KMS-11 (cell line): ENCODE results near the gene ITIH4.

Experiments used
- H2AFZ ChIP-seq: fragments of 200-600 bp; sonication (generic); 2 replicates; pipeline ENCODE4 v1.6.1; 2016; ENCODE audit warnings: antibody characterized with exemption, mixed run types, low read depth
- H3K27ac ChIP-seq: fragments of 200-600 bp; sonication (generic); 2 replicates; pipeline ENCODE4 v1.6.1; 2016; ENCODE audit warnings: mild to moderate bottlenecking, mixed run types
- H3K27me3 ChIP-seq: fragments of 200-600 bp; sonication (generic); 2 replicates; pipeline ENCODE4 v1.6.1; 2017; ENCODE audit warnings: mild to moderate bottlenecking, low read depth, mixed run types, moderate library complexity; ENCODE audit not compliant: insufficient read depth
- H3K36me3 ChIP-seq: fragments of 200-600 bp; sonication (generic); 2 replicates; pipeline ENCODE4 v1.6.1; 2017; ENCODE audit warnings: mild to moderate bottlenecking, mixed run types; ENCODE audit not compliant: insufficient read depth
- H3K4me1 ChIP-seq: fragments of 200-600 bp; sonication (generic); 2 replicates; pipeline ENCODE4 v1.6.1; 2016; ENCODE audit warnings: mild to moderate bottlenecking, low read depth, mixed run types; ENCODE audit not compliant: poor library complexity, severe bottlenecking
- H3K4me2 ChIP-seq: fragments of 200-600 bp; sonication (generic); 2 replicates; pipeline ENCODE4 v1.7.0; 2016; ENCODE audit warnings: mild to moderate bottlenecking, mixed run types
- H3K4me3 ChIP-seq: fragments of 200-600 bp; sonication (generic); IDR thresholded peaks from 2 replicates; pipeline ENCODE4 v1.6.1; 2017; ENCODE audit warnings: low read depth, low read length, mixed read lengths; ENCODE audit not compliant: insufficient read depth
- H3K79me2 ChIP-seq: fragments of 200-600 bp; sonication (generic); 2 replicates; pipeline ENCODE4 v1.6.1; 2016; ENCODE audit warnings: low read depth, mixed run types; ENCODE audit not compliant: insufficient read depth
- H3K9ac ChIP-seq: fragments of 200-600 bp; sonication (generic); 2 replicates; pipeline ENCODE4 v1.6.1; 2016; ENCODE audit warnings: mild to moderate bottlenecking, mixed run types
- H4K20me1 ChIP-seq: fragments of 200-600 bp; sonication (generic); 2 replicates; pipeline ENCODE4 v1.6.1; 2016; ENCODE audit warnings: mild to moderate bottlenecking, mixed run types; ENCODE audit not compliant: insufficient read depth
- CTCF ChIP-seq: fragments of 200-600 bp; sonication (generic); conservative IDR thresholded peaks from 2 replicates; pipeline ENCODE4 v1.6.1; 2017; ENCODE audit warnings: low read depth, mild to moderate bottlenecking, antibody characterized with exemption, low read length, moderate library complexity, mixed read lengths

Gene ITIH4

GRCh38 chr3:52856666-52857065 is 26.2 kb upstream of the ITIH4 start:
- TF ChIP-seq CTCF: no peak

GRCh38 chr3:52854013-52854412 is 23.5 kb upstream of the ITIH4 start:
- H3K4me3 ChIP-seq: no peak overlapping the region
- H3K79me2 ChIP-seq: no peaks in the 10 kb centered on the region
- no peak overlapping the region for H3K27ac ChIP-seq
- H3K4me1 ChIP-seq: no peaks in the 10 kb centered on the region
- no peaks in the 10 kb centered on the region for H4K20me1 ChIP-seq
- no peaks in the 10 kb centered on the region for H3K36me3 ChIP-seq
- no peak overlapping the region for H3K9ac ChIP-seq
- TF ChIP-seq CTCF: no peak
- H3K4me2 ChIP-seq: no peak overlapping the region
- H2AFZ ChIP-seq: no peak overlapping the region
- no peaks in the 10 kb centered on the region for H3K27me3 ChIP-seq

More at GRCh38 chr3:52856666-52857065, 26.2 kb upstream of the ITIH4 start:
- Histone ChIP-seq H3K4me3 (no peak overlapping the region), H3K27me3 (no peaks in the 10 kb centered on the region), H3K4me1 (no peaks in the 10 kb centered on the region), H3K79me2 (no peaks in the 10 kb centered on the region), H3K36me3 (no peaks in the 10 kb centered on the region), H3K4me2 (no peak overlapping the region), H2AFZ (no peak overlapping the region), H3K27ac (no peak overlapping the region), H3K9ac (no peak overlapping the region), H4K20me1 (no peaks in the 10 kb centered on the region)

- TF ChIP-seq CTCF: no peak
- Histone ChIP-seq H3K4me2 (no peak overlapping the region), H3K79me2 (no peaks in the 10 kb centered on the region), H3K27ac (no peak overlapping the region), H3K27me3 (no peaks in the 10 kb centered on the region), H3K36me3 (no peaks in the 10 kb centered on the region), H2AFZ (no peak overlapping the region), H3K4me1 (no peaks in the 10 kb centered on the region), H3K4me3 (no peak overlapping the region), H4K20me1 (no peaks in the 10 kb centered on the region), H3K9ac (no peak overlapping the region)
Observed at GRCh38 chr3:52852419-52852818, 21.9 kb upstream of the ITIH4 start.

- Histone ChIP-seq H2AFZ (no peak overlapping the region), H3K9ac (no peak overlapping the region), H3K27me3 (no peaks in the 10 kb centered on the region), H3K4me1 (no peaks in the 10 kb centered on the region), H3K79me2 (no peaks in the 10 kb centered on the region), H3K36me3 (no peaks in the 10 kb centered on the region), H4K20me1 (no peaks in the 10 kb centered on the region), H3K27ac (no peak overlapping the region), H3K4me2 (no peak overlapping the region), H3K4me3 (no peak overlapping the region)
- peak; percentile 56 for TF ChIP-seq CTCF
Observed at GRCh38 chr3:52851348-52851747, 20.9 kb upstream of the ITIH4 start.

- Histone ChIP-seq H3K36me3 (no peaks in the 10 kb centered on the region), H3K4me2 (no peak overlapping the region), H2AFZ (no peak overlapping the region), H3K79me2 (no peaks in the 10 kb centered on the region), H4K20me1 (no peaks in the 10 kb centered on the region), H3K27ac (no peak overlapping the region), H3K27me3 (no peaks in the 10 kb centered on the region), H3K4me3 (no peak overlapping the region), H3K9ac (no peak overlapping the region), H3K4me1 (no peaks in the 10 kb centered on the region)
- TF ChIP-seq CTCF: no peak
Observed at GRCh38 chr3:52849656-52850055, 19.2 kb upstream of the ITIH4 start.
